GM21723 (cell line): Measurements from ENCODE around the gene SPACDR.
"Not testable (repeated sequence)": the region's sequence is repeated elsewhere in the genome, so short reads cannot be mapped to it uniquely, and the experiment has no call there.

Source experiments
- ATAC-seq: cut with Tn5 transposase; IDR thresholded peaks from one replicate; pipeline ENCODE4 v1.9.1; 2021; ENCODE audit warnings: mild to moderate bottlenecking, moderate library complexity; ENCODE audit not compliant: unreplicated experiment

The SPACDR gene

GRCh38 chr7:100466653-100467605 lies 2.9 kb upstream of the SPACDR start:
- ATAC-seq, result no peak

GRCh38 chr7:100465702-100466311 lies 1.7 kb upstream of the SPACDR start:
- no peak for ATAC-seq

- no peak for ATAC-seq
Measured at GRCh38 chr7:100465299-100465698, 1.2 kb upstream of the SPACDR start.

DNA sequence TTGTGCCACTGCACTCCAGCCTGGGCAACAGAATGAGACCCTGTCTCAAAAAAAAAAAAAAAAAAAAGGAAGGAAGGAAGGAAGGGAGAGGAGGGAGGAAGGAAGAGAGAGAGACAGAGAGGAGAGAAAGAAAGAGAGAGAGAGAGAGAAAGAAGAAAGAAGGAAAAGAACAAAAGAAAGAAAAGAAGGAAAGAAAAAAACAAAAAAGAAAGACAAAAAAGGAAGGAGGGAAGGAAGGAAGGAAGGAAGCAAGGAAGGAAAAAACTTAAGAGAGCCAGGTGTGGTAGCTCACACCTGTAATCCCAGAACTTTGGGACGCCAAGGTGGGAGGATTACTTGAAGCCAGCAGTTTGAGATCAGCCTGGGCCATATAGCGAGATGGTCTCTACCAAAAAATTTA lies 731 bp upstream of the SPACDR start:
- ATAC-seq, result no peak

DNA sequence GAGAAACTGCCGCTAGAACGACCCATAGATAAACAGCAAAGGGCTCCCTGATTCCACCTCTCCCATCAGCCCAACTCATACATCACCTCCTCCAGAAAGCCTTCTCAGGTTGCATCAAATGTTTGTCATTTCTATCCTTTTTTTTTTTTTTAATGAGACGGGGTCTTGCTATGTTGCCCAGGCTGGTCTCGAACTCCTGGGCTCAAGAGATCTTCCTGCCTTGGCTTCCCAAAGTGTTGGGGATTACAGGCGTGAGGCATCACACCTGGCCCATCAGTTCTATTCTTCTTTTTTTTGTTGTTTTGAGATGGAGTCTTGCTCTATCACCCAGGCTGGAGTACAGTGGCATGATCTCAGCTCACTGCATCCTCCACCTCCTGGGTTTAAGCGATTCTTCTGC lies 7.0 kb downstream of the SPACDR start:
- ATAC-seq, result no peak

DNA sequence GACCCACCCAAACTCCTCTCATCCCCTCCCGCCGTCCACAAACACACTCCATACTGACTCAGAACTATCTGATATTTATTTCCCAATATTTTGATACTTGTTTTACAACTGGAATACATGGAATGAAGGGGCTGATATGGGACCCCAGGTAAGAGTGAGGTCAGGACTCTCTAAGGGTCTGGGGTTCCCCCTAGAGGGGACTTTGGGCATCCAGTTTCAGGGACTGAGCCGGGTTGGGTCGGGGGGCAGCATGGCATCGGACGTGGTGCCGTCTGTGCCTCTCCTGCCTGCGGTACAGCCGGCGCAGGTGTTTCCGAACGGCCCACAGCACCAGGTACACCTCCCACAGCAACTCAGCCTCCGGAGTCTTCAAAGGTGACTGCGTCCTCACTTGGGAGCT lies 7.5 kb downstream of the SPACDR start:
- ATAC-seq, result no peak

GRCh38 chr7:100455206-100455605 lies 8.9 kb downstream of the SPACDR start:
- no peak for ATAC-seq

DNA sequence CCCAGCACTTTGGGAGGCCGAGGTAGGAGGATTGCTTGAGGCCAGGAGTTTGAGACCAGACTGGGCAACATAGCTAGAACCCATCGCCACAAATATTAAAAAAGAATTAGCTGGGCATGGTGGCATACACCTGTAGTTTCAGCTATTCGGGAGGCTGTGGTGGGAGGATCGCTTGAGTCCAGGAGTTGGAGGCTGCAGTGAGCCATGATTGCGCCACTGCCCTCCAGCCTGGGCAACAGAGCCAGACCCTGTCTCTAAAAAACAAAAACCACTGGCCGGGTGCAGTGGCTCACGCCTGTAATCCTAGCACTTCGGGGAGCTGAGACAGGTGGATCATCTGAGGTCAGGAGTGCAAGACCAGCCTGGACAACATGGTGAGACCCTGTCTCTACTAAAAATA lies 10.2 kb downstream of the SPACDR start:
- not testable (repeated sequence) for ATAC-seq

DNA sequence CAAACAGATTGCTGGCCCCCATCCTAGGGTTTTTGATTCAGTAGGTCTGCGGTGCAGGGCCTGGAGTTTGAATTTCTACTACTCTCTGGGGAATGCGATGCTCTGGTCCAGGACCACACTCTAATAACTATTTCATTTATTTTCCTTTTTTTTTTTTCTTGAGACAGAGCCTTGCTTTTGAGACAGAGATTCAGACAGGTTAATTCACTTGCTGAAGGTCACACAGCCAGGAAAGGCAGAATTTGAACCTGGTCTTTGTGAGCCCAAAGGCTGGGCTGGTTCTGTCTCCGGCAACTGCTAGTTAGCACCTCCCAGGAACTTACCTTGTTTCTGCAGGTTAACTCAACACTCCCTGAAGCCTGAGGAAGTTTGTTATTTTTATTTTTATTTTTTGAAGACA lies 11.5 kb downstream of the SPACDR start:
- no peak for ATAC-seq

GRCh38 chr7:100449190-100449795 lies 14.8 kb downstream of the SPACDR start:
- no peak for ATAC-seq

- ATAC-seq, result not testable (repeated sequence)
Measured at GRCh38 chr7:100447363-100447762, 16.7 kb downstream of the SPACDR start.

DNA sequence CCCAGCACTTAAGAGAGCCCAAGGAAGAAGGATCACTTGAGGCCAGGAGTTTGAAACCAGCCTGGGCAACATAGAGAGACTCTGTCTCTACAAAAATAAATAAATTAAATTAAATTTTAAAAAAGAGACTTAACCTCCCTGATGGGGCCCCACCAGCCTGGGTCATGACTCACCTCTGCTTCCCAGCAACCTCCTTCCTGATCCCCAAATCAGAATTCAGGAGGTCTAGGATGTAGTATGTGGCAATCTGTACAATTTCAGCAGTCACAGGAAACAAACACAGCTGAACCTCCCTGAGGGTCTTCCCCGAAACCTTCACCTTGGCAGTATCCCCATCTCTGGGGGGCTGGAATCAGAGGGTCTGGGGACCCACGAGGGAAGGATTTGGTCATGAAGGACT lies 18.0 kb downstream of the SPACDR start:
- no peak for ATAC-seq

- no peak for ATAC-seq
Measured at GRCh38 chr7:100444311-100445278, 19.5 kb downstream of the SPACDR start.

DNA sequence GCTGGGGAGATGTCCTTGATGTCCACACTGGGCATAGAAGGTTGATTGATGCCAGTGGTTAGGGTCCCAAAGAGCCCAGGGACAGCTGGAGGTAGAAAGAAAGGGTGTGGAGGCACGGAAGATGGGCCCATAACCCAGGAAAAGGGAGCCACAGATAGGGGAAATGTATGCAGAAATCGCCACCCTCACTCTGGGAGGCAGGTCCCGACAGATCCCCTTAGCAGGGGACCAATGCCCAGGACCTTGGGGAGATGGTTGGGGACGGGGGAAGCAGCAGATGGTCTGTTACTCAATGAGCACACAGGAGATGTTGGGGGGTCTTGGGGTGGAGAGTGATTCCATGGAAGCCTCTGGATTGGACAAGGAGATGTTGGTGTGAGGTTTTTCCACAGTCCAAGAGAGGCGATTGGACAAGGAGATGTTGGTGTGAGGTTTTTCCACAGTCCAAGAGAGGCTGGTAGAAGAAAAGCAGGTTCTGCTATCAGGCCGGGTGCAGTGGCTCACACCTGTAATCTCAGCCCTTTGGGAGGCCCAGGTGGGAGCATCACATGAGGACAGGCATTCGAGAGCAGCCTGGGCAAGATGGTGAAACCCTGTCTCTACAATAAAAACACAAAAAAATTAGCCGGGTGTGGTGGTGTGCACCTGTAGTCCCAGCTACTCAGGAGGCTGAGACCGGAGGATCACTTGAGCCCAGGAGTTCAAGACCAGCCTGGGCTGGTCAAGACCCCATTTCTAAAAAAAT lies 20.8 kb downstream of the SPACDR start:
- no peak for ATAC-seq

GRCh38 chr7:100441641-100442535 lies 22.2 kb downstream of the SPACDR start:
- ATAC-seq, result no peak

DNA sequence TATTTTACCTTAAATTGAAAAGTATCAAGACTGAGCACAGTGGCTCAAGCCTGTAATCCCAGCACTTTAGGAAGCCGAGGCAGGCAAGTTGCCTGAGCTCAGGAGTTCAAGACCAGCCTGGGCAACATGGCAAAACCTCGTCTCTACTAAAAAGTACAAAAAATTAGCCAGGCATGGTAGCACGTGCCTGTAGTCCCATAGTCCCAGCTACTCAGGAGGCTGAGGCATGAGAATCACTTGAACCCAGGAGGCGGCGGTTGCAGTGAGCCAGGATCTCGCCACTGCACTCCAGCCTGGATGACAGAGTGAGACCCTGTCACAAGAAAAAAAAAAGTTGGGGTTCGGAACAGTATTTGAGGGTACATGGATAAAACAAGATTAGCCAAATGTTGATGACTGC lies 24.8 kb downstream of the SPACDR start:
- not testable (repeated sequence) for ATAC-seq

GRCh38 chr7:100438731-100439130 lies 25.3 kb downstream of the SPACDR start:
- ATAC-seq, result not testable (repeated sequence)

- ATAC-seq, result no peak
Measured at GRCh38 chr7:100438172-100438571, 25.9 kb downstream of the SPACDR start.
